Loucy (cell line): Measurements from ENCODE around the gene PHF21B.

Source experiments
- CTCF ChIP-seq: fragments of 200-600 bp; sonication (generic); conservative IDR thresholded peaks from 2 replicates; pipeline ENCODE4 v1.5.1; 2014; ENCODE audit warnings: mild to moderate bottlenecking, antibody characterized with exemption, low read length
- EZH2phosphoT487 ChIP-seq: fragments of 200-600 bp; IDR thresholded peaks from 2 replicates; pipeline ENCODE4 v1.6.1; 2018; ENCODE audit warnings: antibody characterized with exemption, mild to moderate bottlenecking, moderate library complexity, borderline replicate concordance

GRCh38 chr22:44941207-44941606 lies 68.6 kb downstream of the PHF21B start:
- TF ChIP-seq CTCF (no peak), EZH2phosphoT487 (no peak)
